ENCODE data around the gene BIVM. TPM values are rescaled to one million over a fixed set of nuclear protein-coding genes. Genes with fewer than 3 reads are reported as not detected.

Gene BIVM
- total and polyA plus RNA-seq, 4 donors, result 7.4 to 17.8 (median 11.3) TPM

GRCh38 chr13:102751886-102752285, 47.0 kb upstream of the BIVM start:
- no peak for DNase-seq (ENCODE audit: low spot score)
- H3K4me1 ChIP-seq (ENCODE audit: control insufficient read depth in 4 of 4, insufficient read depth in 4 of 4, low read length in 3 of 4), result no peaks in the 10 kb centered on the region
- 96% methylated on average over 3 of the region's 3 CpGs for WGBS

DNA sequence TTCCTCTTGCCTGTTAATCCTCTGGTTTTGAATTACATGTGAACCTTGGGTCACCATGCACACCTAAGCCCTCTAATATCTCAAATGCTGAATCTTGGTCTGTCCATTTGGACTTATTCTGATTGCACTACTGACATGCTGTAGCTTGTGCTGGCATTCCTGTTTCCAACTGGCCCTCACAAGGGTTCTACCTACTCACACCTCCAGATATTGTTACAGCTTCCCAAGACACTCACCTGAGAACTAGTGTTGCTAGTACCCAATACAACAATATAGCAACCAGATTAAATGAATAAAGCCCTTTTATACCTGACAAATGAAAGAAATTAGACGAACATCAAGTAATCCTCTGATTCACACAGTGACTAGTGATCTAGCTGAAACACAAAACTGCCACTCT, 41.9 kb upstream of the BIVM start:
- WGBS, result 95% methylated on average over 1 of the region's 1 CpG
- no peaks in the 10 kb centered on the region for H3K4me1 ChIP-seq (ENCODE audit: control insufficient read depth in 4 of 4, insufficient read depth in 4 of 4, low read length in 3 of 4)
- H3K9ac ChIP-seq (ENCODE audit: low read depth in 1 of 2, low read length in 2 of 2), result no peak overlapping the region
- H3K27me3 ChIP-seq (ENCODE audit: control insufficient read depth in 4 of 4, insufficient read depth in 4 of 4, low read length in 3 of 4), result no peaks in the 10 kb centered on the region
- no peaks in the 10 kb centered on the region for H3K36me3 ChIP-seq (ENCODE audit: control insufficient read depth in 4 of 4, insufficient read depth in 3 of 4, low read depth in 1 of 4, low read length in 3 of 4)
- DNase-seq (ENCODE audit: low spot score), result no peak
- no peak overlapping the region for H3K4me3 ChIP-seq (ENCODE audit: low read depth in 1 of 3, low read length in 3 of 3)
- H3K9me3 ChIP-seq (ENCODE audit: control insufficient read depth in 4 of 4, low read length in 3 of 4), result no peaks in the 10 kb centered on the region
- H3K27ac ChIP-seq (ENCODE audit: low read depth in 1 of 2, low read length in 2 of 2), result no peak overlapping the region
- TF ChIP-seq REST (IDR thresholded peaks at IDR 0.05), result no peak
- no peak for TF ChIP-seq SP1 (IDR thresholded peaks at IDR 0.05)
- TF ChIP-seq YY1 (IDR thresholded peaks at IDR 0.05), result no peak
- TF ChIP-seq HNF4G (IDR thresholded peaks at IDR 0.05), result no peak
- TF ChIP-seq EGR1 (IDR thresholded peaks at IDR 0.05; ENCODE audit: low read depth in 2 of 2), result no peak
- no peak for TF ChIP-seq FOXA2 (IDR thresholded peaks at IDR 0.05)
- TF ChIP-seq, protein P1, sequence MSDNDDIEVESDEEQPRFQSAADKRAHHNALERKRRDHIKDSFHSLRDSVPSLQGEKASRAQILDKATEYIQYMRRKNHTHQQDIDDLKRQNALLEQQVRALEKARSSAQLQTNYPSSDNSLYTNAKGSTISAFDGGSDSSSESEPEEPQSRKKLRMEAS (IDR thresholded peaks at IDR 0.05), result no peak
- TF ChIP-seq TAF1 (conservative IDR thresholded peaks at IDR 0.05), result no peak
- TF ChIP-seq RXRA (IDR thresholded peaks at IDR 0.05), result no peak
- TF ChIP-seq JUND (IDR thresholded peaks at IDR 0.05), result no peak
- no peak for TF ChIP-seq CTCF (IDR thresholded peaks at IDR 0.05; ENCODE audit: low read depth, low read length, missing input control)
- TF ChIP-seq NR2F2 (IDR thresholded peaks at IDR 0.05), result no peak

More at GRCh38 chr13:102751886-102752285, 47.0 kb upstream of the BIVM start:
- no peaks in the 10 kb centered on the region for H3K27me3 ChIP-seq (ENCODE audit: control insufficient read depth in 4 of 4, insufficient read depth in 4 of 4, low read length in 3 of 4)
- peaks cover 0 to 4% (median under 1%) of the 10 kb centered on the region in 4 donors for H3K9me3 ChIP-seq (ENCODE audit: control insufficient read depth in 4 of 4, low read length in 3 of 4)
- H3K4me3 ChIP-seq (ENCODE audit: low read depth in 1 of 3, low read length in 3 of 3), result no peak overlapping the region
- TF ChIP-seq HNF4A (conservative IDR thresholded peaks at IDR 0.05), result no peak
- no peak for TF ChIP-seq ZBTB33 (IDR thresholded peaks at IDR 0.05)
- no peak for TF ChIP-seq REST (IDR thresholded peaks at IDR 0.05)
- no peak for TF ChIP-seq JUND (IDR thresholded peaks at IDR 0.05)
- TF ChIP-seq RAD21 (IDR thresholded peaks at IDR 0.05), result no peak
- TF ChIP-seq SP1 (IDR thresholded peaks at IDR 0.05), result no peak
- TF ChIP-seq, protein P2, sequence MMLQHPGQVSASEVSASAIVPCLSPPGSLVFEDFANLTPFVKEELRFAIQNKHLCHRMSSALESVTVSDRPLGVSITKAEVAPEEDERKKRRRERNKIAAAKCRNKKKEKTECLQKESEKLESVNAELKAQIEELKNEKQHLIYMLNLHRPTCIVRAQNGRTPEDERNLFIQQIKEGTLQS (IDR thresholded peaks at IDR 0.05), result no peak
- TF ChIP-seq FOXA1 (IDR thresholded peaks at IDR 0.05), result no peak
- no peaks in the 10 kb centered on the region for H3K36me3 ChIP-seq (ENCODE audit: control insufficient read depth in 4 of 4, insufficient read depth in 3 of 4, low read depth in 1 of 4, low read length in 3 of 4)
- H3K9ac ChIP-seq (ENCODE audit: low read depth in 1 of 2, low read length in 2 of 2), result no peak overlapping the region
- no peak overlapping the region for H3K27ac ChIP-seq (ENCODE audit: low read depth in 1 of 2, low read length in 2 of 2)
